HG03442 (cell line): ENCODE measurements around the gene PRRT2.
A peak's percentile ranks its signal among the peaks of the same experiment; 100 is the strongest.
"Not testable (repeated sequence)": the region's sequence is repeated elsewhere in the genome, so short reads cannot be mapped to it uniquely, and the experiment has no call there.

ENCODE experiments used
- ATAC-seq: cut with Tn5 transposase; IDR thresholded peaks from one replicate; pipeline ENCODE4 v1.9.1; 2021; ENCODE audit warnings: mild to moderate bottlenecking, moderate library complexity; ENCODE audit not compliant: unreplicated experiment

Gene PRRT2

DNA sequence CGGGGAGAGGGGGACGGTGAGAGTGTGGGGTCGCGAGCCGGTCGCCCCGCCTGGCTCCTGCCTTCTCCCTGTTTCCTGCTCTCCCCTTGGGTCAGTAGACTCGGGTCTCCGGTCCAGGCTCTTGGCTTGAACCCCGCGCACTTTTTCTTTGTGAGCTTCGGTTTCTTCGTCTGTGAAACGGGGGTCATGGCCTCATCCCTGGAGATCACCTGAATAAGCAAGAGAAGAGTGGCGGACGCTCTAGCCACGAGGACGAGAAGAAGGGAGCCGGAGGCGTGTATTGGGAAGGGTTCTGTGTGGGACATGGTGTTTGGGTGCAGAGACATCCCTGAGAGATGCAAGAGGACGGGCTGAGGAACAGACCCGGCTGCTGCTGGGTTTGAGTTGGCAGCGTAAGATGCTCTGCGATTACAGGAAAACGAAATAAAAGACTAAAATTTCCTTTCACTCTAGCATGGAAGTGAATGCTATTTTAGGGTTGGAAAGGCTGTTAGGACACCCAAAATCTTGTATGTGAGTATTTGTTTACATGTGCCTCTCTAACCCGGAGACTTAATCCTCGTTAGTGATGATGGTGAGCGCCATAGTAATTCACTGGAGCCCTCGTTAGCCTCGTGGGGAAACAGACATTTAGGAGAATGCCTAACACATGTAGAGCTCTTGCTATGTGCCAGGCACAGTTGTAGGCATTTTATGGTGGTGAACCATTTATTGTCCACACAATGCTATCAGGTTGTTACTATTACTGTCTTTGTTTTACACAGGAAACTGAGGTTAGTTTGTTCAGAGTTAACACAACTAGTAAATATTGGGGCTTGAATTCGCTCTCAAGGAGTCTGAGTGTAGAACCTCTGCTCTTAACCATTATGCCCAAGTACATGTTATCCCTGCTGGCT is 20.8 kb upstream of the PRRT2 start:
- ATAC-seq = peak; percentile 17

DNA sequence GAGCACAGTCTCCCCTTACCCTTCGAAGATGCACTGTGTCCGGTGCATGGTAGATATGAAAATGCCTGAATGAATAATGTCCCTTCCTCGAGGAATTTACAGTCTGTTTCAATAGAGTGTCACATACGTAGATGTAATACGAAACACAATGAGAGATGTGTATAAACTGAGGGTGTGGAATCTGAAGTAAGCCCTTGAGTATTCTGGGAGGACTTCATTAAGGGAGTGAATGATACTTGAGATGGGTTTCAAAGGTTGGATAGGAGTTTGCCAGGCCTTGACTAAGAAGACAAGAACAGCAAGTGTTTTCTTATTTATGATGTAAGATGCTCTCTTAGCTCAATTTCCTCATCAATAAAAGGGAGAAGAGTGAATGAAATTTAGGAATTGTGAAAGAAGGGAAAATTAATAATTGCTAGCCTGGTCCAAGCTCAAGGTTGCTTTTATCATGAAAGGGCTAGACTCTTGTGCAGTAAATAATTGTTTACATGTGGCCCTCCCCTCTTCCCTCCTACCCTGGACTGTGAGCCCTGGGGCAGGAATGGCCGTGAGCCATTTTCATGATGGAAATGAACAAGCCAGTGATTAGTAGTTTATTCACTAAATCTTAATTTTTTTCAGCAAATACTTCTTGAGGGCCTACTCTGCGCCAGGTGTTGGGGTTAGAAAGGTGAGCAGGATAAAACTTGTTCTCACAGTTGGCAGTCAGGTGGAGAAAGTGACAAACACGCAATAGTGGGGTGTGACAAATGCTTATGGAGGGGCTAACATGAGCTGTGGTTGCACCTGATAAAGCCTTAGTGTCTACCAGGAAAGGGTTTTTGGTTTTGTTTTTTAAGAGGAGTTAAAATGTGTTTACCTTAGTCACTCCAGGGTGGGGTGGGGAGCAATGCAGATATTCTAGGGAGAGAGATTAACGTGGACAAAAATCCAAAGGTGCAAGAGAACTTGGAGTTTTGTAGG is 19.9 kb upstream of the PRRT2 start:
- ATAC-seq = no peak

DNA sequence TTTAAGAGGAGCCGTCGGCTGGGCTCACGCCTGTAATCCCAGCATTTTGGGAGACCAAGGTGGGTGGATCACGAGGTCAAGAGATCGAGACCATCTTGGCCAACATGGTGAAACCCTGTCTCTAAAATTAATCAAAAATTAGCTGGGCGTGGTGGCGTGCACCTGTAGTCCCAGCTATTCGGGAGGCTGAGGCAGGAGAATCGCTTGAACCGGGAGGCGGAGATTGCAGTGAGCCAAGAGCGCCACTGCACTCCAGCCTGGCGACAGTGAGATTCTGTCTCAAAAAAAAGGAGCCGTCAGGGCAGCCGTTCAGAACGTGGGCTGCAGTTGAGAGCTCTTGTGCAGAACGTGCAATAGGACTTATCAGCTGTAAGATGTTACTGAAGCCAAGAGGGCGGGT is 18.8 kb upstream of the PRRT2 start:
- ATAC-seq = not testable (repeated sequence)

DNA sequence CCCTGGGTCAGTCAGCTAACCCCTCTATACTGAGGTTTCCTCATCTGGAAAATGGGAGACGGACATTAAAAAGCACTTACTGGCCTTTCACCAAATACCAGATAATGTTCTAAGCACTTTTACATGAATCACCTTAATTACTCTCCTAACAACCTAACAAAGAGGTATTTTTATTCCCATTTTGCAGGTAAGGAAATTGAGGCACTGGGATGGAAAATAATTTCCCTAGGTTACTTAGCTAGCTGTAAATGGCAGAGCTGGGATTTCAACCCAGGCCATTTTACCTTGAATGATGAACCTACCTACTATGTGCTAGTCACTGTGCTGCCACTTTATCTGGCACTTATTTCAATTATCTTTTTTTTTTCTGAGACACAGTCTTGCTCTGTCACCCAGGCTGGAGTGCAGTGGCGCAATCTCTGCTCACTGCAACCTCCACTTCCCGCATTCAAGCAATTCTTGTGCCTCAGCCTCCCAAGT is 17.7 kb upstream of the PRRT2 start:
- no peak for ATAC-seq

DNA sequence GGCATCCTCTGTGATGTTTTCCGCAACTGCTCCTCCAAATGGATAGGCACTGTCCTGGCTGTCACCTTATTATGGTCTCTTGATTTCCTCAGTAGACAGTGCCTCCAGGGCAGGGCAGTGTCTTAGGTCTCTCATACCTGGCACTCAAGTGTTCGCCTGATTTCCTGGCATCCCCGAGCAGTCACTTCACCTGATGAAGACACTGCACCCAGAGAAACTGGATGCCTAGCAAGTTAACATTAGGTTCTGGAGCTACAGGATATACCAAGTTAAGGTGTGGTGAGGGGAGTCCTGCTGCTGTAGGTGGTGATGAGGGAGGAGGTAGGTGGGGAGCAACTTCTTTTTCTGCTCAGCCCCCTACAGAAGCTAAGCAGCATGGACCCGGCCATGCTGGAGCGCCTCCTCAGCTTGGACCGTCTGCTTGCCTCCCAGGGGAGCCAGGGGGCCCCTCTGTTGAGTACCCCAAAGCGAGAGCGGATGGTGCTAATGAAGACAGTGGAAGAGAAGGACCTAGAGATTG is 9.5 kb upstream of the PRRT2 start:
- ATAC-seq = no peak

DNA sequence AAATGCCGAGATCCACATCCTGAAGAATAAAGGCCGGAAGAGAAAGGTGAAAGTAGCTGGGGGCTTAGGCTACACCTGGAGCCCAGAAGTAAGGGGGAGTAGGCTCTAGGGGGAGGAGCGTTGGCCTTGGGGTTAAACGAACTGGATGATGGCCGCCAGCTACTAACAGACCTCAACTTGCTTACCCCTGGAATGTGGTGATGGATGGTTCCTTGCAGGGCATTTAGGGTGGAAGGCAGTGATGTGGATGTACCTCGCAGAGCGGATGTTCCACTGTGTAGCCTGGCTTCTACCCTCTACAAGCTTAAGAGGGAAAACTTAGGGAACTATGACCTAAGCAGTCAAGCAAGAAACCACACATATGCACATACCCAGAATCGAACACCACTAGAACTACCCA is 8.0 kb upstream of the PRRT2 start:
- no peak for ATAC-seq

DNA sequence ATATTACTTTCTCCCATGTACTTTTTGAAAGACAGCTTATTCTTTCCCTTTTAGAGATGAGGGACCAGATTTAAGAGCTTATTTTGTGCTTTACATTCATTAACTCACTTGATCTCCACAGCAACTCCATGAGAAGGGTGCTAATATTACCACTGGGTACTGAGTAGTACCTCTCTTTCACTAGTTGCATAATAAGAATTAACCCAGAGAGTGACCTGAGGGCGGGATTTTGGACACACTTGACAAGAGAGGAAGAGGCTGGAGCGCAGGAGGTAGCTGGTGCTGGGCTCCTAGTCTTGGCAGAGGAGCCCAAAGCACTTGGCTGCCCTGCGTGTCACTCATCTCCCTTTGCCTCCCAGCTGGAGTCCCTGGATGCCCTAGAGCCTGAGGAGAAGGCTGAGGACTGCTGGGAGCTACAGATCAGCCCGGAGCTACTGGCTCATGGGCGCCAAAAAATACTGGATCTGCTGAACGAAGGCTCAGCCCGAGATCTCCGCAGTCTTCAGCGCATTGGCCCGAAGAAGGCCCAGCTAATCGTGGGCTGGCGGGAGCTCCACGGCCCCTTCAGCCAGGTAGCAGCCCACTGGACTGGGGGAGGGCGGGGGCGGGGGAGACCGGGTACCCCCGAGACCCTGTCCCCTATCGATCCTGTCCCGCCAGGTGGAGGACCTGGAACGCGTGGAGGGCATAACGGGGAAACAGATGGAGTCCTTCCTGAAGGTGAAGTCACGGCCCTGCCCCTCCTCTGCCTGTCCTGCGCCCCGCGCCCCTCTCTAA is 7.3 kb upstream of the PRRT2 start:
- ATAC-seq = no peak

DNA sequence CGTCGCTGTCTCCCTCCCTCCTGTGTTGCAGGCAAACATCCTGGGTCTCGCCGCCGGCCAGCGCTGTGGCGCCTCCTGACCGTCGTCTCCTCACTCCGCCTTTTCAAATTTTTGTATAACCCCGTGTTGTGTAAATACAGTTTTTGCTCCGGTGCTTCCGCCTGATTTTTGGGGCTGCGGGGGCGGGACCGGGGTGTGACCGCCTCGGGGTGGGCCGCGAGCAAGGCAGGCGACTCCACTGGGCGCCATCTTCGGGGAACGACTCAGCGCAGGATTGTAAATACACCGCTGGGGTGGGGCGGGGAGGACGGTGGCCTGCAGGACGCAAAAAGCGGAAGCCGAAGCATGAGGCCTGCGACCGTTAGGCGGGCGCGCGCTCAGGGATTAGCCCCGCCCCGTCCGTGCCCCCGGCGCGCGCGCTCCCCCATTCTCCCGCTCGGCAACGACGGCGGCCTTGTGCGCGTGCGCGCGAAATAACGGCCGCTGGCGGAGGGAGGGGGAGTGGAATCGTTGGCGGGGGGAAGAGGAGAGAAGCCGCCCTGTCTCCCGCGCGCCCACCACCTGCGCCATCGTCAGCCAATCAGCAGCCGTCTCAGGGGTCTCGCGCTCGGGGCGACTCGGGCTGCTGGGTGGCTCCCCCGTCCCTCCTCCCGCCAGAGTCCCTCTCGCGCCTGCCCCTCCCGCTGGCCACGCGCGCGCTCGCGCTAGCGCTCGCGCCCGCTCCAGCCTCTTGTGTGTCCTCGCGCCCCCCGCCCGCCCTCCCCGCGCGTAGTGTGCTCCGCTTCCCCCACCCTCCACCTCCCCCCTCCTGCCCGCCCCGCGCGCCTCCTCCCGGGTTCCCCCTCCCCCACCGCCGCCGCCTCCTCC is 6.5 kb upstream of the PRRT2 start:
- ATAC-seq = peak; percentile 48

DNA sequence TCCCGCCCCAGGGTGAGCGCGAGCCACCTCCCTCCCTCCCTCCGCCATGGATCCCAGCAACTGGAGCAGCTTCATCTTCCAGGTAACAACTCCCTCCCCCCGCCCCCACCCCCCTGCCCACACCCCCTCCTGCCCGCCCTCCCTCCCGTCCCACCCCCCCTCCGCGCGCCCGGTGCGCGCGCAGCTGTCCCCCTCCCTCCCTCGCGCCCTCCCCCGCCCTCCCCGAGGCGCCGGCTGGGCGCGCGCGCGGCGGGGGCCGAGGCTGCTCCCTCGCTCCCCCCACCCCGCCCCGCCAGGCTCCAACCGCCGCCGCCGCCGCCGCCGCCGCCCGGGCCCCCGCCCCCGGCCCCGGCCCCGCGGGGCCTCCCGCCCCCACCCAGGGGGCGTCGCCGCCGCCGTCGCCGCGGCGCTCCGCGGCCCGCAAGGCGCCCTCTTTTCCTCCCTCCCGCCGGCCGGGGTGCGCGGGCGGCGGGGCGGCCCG is 5.9 kb upstream of the PRRT2 start, which contains the start of gene MAZ:
Gene MAZ (plus strand): TSS at position 431 of the 481 bp plus-strand sequence. CDS start 173 bp downstream, outside the sequence.
- ATAC-seq = no peak

DNA sequence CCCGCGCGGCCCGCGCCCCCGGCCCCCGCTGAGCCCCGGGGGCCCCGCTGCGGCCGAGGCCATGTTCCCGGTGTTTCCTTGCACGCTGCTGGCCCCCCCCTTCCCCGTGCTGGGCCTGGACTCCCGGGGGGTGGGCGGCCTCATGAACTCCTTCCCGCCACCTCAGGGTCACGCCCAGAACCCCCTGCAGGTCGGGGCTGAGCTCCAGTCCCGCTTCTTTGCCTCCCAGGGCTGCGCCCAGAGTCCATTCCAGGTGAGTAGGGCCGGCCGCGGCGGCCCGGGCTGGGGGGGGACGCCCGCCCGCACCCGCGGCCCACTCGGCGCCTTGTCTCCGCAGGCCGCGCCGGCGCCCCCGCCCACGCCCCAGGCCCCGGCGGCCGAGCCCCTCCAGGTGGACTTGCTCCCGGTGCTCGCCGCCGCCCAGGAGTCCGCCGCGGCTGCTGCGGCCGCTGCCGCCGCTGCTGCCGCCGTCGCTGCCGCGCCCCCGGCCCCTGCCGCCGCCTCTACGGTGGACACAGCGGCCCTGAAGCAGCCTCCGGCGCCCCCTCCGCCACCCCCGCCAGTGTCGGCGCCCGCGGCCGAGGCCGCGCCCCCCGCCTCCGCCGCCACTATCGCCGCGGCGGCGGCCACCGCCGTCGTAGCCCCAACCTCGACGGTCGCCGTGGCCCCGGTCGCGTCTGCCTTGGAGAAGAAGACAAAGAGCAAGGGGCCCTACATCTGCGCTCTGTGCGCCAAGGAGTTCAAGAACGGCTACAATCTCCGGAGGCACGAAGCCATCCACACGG is 5.2 kb upstream of the PRRT2 start:
- ATAC-seq = no peak

DNA sequence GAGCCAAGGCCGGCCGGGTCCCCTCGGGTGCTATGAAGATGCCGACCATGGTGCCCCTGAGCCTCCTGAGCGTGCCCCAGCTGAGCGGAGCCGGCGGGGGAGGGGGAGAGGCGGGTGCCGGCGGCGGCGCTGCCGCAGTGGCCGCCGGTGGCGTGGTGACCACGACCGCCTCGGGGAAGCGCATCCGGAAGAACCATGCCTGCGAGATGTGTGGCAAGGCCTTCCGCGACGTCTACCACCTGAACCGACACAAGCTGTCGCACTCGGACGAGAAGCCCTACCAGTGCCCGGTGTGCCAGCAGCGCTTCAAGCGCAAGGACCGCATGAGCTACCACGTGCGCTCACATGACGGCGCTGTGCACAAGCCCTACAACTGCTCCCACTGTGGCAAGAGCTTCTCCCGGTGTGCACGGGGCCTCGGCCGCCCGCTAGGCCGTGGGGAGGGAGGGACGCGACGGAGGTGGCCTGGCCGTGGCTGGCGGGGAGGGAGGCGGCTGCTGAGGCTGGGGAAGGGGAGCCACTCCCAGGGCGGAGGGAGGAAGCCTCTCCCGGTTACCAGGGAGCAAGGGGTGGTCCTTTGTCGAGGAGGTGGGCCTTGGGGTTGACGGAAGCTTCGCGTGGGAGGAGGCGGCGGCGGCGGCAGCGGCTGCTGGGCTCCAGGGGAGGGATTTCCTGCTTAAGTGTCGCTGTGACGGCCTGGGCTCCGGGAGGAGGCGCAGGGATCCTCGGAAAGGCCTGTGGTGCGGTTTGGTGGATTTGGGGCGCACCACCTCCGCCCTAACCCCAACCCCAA is 4.4 kb upstream of the PRRT2 start:
- no peak for ATAC-seq

DNA sequence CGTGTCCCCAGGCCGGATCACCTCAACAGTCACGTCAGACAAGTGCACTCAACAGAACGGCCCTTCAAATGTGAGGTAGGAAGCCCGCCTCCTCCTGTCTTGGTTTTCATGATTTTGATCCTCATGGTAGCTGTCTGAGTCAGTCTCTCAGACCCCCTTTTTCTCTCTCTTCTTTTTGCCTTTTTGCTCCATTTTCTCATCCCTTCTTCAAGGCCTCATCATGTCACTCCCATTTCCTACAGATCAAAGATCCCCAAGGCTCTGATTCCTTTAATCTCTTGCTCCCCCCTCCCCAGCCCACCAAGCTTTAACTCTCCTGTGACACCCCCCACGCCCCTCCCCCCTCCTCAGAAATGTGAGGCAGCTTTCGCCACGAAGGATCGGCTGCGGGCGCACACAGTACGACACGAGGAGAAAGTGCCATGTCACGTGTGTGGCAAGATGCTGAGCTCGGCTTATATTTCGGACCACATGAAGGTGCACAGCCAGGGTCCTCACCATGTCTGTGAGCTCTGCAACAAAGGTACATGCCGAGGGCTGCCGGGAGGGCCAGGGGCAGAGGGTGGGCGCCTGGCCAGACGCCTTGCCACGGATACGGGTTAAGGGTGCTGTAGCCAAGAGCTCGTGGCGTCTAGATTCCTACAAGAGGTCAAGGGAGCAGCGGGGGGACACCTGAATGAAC is 3.6 kb upstream of the PRRT2 start:
- ATAC-seq = no peak

DNA sequence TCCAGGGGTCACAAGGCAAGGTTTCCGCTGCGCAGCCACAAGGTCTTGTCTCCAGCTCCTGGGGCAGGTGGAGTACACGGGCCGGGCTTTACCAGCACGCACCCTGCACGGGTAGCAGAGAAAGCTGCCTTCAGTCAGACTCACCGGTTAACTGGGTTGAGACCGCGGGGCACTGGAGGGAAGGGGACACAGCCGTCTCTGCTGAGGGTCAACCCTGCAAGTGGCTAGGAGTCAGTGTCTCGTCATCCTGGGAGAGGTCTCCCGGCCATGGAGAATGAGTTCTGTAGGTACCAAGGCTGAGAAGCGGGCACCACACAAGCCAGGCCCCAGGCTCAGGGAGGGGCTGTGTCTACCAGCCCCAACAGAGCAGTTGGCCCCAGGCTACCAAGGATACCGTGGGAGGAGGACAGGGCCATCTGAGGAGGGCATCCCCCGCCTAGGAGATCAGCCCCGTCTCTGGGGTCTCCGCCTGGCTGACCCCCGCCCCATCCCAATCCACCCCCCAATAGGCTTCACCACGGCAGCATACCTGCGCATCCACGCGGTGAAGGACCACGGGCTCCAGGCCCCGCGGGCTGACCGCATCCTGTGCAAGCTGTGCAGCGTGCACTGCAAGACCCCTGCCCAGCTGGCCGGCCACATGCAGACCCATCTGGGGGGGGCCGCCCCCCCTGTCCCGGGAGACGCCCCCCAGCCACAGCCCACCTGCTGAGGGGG is 2.8 kb upstream of the PRRT2 start:
- no peak for ATAC-seq

DNA sequence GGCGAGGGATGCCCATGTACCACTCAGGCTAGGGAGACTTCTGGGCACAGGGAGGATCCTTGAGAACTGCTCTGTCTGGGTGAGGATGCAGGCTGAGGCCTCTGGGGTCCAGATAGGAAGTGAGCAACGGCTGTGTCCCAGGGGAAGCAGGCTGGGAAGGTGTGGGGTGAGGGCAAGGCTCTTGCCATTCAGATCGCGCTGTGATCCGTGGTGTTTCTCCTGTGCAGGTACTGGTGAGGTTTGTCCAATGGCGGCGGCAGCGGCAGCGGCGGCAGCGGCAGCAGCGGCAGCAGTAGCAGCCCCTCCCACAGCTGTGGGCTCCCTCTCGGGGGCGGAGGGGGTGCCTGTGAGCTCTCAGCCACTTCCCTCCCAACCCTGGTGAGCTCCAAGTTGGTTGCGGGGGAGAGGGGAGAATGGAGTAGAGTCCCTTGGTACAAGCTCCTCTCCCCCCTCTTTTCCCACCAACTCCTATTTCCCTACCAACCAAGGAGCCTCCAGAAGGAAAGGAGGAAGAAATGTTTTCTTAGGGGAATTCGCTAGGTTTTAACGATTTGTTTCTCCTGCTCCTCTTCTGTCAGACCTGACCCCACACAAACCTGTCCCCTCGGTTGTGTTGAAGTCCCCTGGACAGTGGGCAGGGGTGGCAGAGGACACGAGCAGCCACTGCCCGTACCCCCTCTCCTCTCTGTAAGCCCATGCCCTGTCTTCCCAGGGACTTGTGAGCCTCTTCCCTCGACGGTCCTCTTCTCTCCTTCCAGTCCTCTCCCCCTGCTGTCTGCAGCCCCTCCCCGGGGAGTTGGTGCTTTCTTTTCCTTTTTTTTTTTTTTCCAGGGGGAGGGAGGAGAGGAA is 1.9 kb upstream of the PRRT2 start:
- ATAC-seq = no peak

DNA sequence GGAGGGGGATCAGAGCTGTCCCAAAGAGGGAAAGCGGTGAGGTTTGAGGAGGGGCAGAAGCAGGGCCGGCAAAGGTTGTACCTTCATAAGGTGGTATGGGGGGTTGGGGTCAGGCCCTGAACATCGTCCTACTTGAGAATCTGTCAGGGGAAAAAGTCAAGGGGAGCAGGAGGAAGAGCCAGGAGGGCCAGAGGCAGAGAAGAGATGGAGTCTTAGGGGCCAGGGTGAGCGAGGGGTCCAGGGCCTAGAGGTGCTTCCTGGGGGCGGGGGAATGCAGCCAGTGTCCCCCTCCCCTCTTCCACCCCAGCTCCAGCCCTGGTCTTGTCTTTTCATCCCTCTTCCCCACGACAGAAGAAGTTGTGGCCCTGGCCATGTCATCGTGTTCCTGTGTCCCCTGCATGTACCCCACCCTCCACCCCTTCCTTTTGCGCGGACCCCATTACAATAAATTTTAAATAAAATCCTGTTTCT is 1.3 kb upstream of the PRRT2 start:
- no peak for ATAC-seq
